ENCODE measurements around the gene CDH4.

- TF ChIP-seq CTCF (IDR thresholded peaks at IDR 0.05; ENCODE audit: borderline replicate concordance, extremely low read depth, low read length, poor library complexity, severe bottlenecking) (no peak), EZH2 (IDR thresholded peaks at IDR 0.05; ENCODE audit: borderline replicate concordance, low read depth, low read length, severe bottlenecking) (no peak)
Measured at GRCh38 chr20:61615806-61616205, 363.7 kb downstream of the CDH4 start.
